ENCODE results near the gene RASSF1. TPM values are rescaled to one million over a fixed set of nuclear protein-coding genes. Genes with fewer than 3 reads are reported as not detected.

The RASSF1 gene
- polyA plus RNA-seq, 6 donors from 2014 or later, result 71.9 to 147 (median 89.9) TPM

Other genes starting within 250 kb of the RASSF1 start
- gene SEMA3F, start 185.5 kb downstream of the RASSF1 start, polyA plus RNA-seq (ENCODE audit: low read depth in 6 of 6), result not detected
- gene GNAT1, start 149.2 kb downstream of the RASSF1 start, polyA plus RNA-seq (ENCODE audit: low read depth in 6 of 6), result not detected
- not detected for gene SLC38A3, start 135.6 kb downstream of the RASSF1 start, polyA plus RNA-seq (ENCODE audit: low read depth in 6 of 6)
- gene GNAI2, start 104.6 kb downstream of the RASSF1 start, polyA plus RNA-seq (ENCODE audit: low read depth in 6 of 6), result 100 to 1,000 TPM; 472 to 669 (median 550) TPM
- under 1 TPM in 1 of 6 donors, not detected in 5; 0.13 TPM for gene SEMA3B, start 71.7 kb downstream of the RASSF1 start, polyA plus RNA-seq (ENCODE audit: low read depth in 6 of 6)
- gene LSMEM2, start 61.7 kb downstream of the RASSF1 start, polyA plus RNA-seq (ENCODE audit: low read depth in 6 of 6), result under 1 TPM in 1 of 6 donors, not detected in 5; 0.19 TPM
- 10 to 100 TPM; 42.7 to 68.3 (median 55.7) TPM for gene IFRD2, start 48.4 kb downstream of the RASSF1 start, polyA plus RNA-seq (ENCODE audit: low read depth in 6 of 6)
- gene HYAL3, start 41.4 kb downstream of the RASSF1 start, polyA plus RNA-seq (ENCODE audit: low read depth in 6 of 6), result 1 to 10 TPM in 4 of 6 donors, under 1 TPM in 1, not detected in 1; 0.93 to 2.8 (median 1.6) TPM
- 10 to 100 TPM in 5 of 6 donors, 1 to 10 TPM in 1; 9.0 to 15.5 (median 11.6) TPM for gene NAA80, start 41.4 kb downstream of the RASSF1 start, polyA plus RNA-seq (ENCODE audit: low read depth in 6 of 6)
- under 1 TPM in 3 of 6 donors, not detected in 3; 0.12 to 0.32 (median 0.15) TPM for gene HYAL1, start 37.3 kb downstream of the RASSF1 start, polyA plus RNA-seq (ENCODE audit: low read depth in 6 of 6)
- 1 to 10 TPM in 4 of 6 donors, under 1 TPM in 1, not detected in 1; 0.59 to 5.9 (median 3.4) TPM for gene HYAL2, start 18.1 kb downstream of the RASSF1 start, polyA plus RNA-seq (ENCODE audit: low read depth in 6 of 6)
- 10 to 100 TPM; 39.2 to 60.2 (median 46.3) TPM for gene TUSC2, start 12.6 kb downstream of the RASSF1 start, polyA plus RNA-seq (ENCODE audit: low read depth in 6 of 6)
- gene ZMYND10, start 4.9 kb upstream of the RASSF1 start, polyA plus RNA-seq (ENCODE audit: low read depth in 6 of 6), result under 1 TPM in 1 of 6 donors, not detected in 5; 0.53 TPM
- 10 to 100 TPM; 17.9 to 31.8 (median 23.7) TPM for gene NPRL2, start 9.9 kb upstream of the RASSF1 start, polyA plus RNA-seq (ENCODE audit: low read depth in 6 of 6)
- gene CYB561D2, start 10.0 kb upstream of the RASSF1 start, polyA plus RNA-seq (ENCODE audit: low read depth in 6 of 6), result 10 to 100 TPM; 55.4 to 75.9 (median 65.2) TPM
- 10 to 100 TPM; 24.5 to 34.1 (median 31.6) TPM for gene TMEM115, start 18.7 kb upstream of the RASSF1 start, polyA plus RNA-seq (ENCODE audit: low read depth in 6 of 6)
- under 1 TPM in 3 of 6 donors, not detected in 3; 0.17 to 0.24 (median 0.18) TPM for gene CACNA2D2, start 162.8 kb upstream of the RASSF1 start, polyA plus RNA-seq (ENCODE audit: low read depth in 6 of 6)
- gene C3orf18, start 226.9 kb upstream of the RASSF1 start, polyA plus RNA-seq (ENCODE audit: low read depth in 6 of 6), result 10 to 100 TPM in 2 of 6 donors, 1 to 10 TPM in 4; 3.6 to 11.3 (median 6.4) TPM
- gene HEMK1, start 228.7 kb upstream of the RASSF1 start, polyA plus RNA-seq (ENCODE audit: low read depth in 6 of 6), result 10 to 100 TPM; 18.2 to 44.6 (median 32.8) TPM